Uterus (tissue), 2 donors: ENCODE data around the gene RGL1.

ENCODE experiments used
- POLR2A ChIP-seq, 2 donors: fragments of 450-650 bp; IDR thresholded peaks; one replicate each; pipeline ENCODE4 v1.6.1; 2016; ENCODE audit warnings: antibody characterized with exemption in 2 of 2, mild to moderate bottlenecking in 1 of 2, moderate library complexity in 1 of 2
- TF ChIP-seq, protein P1 (sequence below), 4 experiments: fragments of 200-600 bp in 2 of 4; fragments of 450-650 bp in 2 of 4; sonication (generic) in 2 of 4; IDR thresholded peaks; one replicate each; pipeline ENCODE4 v1.5.1; 2016 to 2019; ENCODE audit warnings: antibody characterized with exemption in 4 of 4, mild to moderate bottlenecking in 2 of 4, moderate library complexity in 1 of 4

DNA sequence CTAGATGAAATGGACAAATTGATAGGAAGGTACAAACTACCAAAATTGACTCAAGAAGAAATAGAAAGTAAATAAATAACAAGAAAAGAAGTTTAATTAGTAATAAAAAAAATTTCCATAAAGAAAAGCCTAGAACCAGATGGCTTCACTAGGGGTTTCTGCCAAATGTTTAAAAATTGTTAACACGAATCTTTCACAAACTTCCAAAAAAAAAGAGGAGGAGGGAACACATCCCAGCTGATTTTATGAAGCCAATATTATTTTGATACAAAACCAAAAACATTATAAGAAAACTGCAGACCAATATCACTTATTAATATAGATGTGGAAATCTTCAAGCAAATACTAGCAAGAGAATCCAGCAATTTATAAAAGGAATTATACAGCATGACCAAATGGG, 143.1 kb downstream of the RGL1 start:
- TF ChIP-seq, protein P1, sequence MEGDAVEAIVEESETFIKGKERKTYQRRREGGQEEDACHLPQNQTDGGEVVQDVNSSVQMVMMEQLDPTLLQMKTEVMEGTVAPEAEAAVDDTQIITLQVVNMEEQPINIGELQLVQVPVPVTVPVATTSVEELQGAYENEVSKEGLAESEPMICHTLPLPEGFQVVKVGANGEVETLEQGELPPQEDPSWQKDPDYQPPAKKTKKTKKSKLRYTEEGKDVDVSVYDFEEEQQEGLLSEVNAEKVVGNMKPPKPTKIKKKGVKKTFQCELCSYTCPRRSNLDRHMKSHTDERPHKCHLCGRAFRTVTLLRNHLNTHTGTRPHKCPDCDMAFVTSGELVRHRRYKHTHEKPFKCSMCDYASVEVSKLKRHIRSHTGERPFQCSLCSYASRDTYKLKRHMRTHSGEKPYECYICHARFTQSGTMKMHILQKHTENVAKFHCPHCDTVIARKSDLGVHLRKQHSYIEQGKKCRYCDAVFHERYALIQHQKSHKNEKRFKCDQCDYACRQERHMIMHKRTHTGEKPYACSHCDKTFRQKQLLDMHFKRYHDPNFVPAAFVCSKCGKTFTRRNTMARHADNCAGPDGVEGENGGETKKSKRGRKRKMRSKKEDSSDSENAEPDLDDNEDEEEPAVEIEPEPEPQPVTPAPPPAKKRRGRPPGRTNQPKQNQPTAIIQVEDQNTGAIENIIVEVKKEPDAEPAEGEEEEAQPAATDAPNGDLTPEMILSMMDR (IDR thresholded peaks at IDR 0.05) = no peak
- TF ChIP-seq POLR2A (IDR thresholded peaks at IDR 0.05) = no peak
